Choroid plexus epithelial cell (primary cell): ENCODE results near the gene CRY2.
A peak's percentile ranks its signal among the peaks of the same experiment; 100 is the strongest.

Source experiments
- DNase-seq: peaks from one replicate; pipeline ENCODE4 v3.0.0-alpha.2; 2010; ENCODE audit warnings: low read depth
- H3K4me3 ChIP-seq: 2 replicates; pipeline ENCODE4 v1.5.1; 2011; ENCODE audit warnings: low read depth, mild to moderate bottlenecking, control low read depth, low read length, moderate library complexity
- TF ChIP-seq, protein P1 (sequence below): conservative IDR thresholded peaks from 2 replicates; pipeline ENCODE4 v1.5.1; 2011; ENCODE audit warnings: low read depth, mild to moderate bottlenecking, control low read depth, inconsistent platforms, low read length, moderate library complexity

Gene CRY2

DNA sequence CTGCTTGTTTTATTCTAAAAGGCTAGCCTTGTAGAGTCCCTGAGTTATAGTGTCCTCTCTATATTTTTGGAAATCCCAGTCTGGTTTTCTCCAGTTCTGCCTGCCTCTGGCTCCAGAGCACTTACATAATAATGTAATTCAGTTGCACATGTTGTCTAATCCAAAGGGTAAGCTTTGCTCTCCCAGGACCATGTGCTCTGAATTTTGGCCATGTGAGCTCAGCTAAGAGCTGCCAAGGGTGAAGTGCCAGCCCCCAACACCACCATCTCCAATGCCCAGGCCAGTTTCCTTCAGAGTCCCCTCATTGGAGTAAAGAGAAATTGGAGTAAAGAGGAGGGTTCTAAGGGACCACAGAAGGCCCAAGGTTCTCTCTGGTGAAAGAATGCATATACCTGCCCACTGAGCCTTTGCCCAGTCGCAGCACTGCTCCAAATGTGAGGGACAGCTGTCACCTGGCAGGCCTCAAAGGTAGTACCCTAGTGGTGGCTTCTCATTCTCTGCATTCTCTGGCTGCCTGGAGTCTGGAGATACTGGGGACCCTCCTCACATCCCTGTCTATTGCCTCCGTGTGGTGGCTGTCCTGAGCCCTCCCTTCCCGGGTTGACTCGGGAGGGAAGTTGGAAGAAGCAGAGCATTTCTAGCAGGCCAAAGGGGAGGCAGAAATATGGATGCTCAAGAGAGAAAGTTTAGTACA is 4.9 kb downstream of the CRY2 start:
- no peak overlapping the region for H3K4me3 ChIP-seq
- no peak for DNase-seq
- TF ChIP-seq, protein P1, sequence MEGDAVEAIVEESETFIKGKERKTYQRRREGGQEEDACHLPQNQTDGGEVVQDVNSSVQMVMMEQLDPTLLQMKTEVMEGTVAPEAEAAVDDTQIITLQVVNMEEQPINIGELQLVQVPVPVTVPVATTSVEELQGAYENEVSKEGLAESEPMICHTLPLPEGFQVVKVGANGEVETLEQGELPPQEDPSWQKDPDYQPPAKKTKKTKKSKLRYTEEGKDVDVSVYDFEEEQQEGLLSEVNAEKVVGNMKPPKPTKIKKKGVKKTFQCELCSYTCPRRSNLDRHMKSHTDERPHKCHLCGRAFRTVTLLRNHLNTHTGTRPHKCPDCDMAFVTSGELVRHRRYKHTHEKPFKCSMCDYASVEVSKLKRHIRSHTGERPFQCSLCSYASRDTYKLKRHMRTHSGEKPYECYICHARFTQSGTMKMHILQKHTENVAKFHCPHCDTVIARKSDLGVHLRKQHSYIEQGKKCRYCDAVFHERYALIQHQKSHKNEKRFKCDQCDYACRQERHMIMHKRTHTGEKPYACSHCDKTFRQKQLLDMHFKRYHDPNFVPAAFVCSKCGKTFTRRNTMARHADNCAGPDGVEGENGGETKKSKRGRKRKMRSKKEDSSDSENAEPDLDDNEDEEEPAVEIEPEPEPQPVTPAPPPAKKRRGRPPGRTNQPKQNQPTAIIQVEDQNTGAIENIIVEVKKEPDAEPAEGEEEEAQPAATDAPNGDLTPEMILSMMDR = no peak

DNA sequence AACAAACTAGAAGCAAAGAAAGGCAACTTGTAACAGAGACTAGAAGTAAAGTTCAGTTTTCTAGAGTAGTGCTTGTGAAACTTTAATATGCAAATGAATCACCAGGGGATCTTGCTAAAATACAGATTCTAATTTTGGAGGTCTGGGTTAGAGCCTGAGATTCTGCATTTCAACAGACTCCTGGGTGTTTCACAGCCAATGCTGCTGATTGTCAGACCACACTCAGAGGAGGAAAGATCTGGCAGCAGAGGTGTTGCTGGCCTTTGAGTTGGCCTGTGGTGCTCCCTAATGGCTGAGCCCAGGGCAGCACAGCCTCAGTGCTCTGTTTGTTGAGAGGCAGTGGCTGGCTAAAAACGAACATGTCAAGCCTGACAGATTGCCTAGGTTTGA is 5.4 kb downstream of the CRY2 start:
- TF ChIP-seq, protein P1 = no peak
- no peak for DNase-seq
- H3K4me3 ChIP-seq = no peak overlapping the region

DNA sequence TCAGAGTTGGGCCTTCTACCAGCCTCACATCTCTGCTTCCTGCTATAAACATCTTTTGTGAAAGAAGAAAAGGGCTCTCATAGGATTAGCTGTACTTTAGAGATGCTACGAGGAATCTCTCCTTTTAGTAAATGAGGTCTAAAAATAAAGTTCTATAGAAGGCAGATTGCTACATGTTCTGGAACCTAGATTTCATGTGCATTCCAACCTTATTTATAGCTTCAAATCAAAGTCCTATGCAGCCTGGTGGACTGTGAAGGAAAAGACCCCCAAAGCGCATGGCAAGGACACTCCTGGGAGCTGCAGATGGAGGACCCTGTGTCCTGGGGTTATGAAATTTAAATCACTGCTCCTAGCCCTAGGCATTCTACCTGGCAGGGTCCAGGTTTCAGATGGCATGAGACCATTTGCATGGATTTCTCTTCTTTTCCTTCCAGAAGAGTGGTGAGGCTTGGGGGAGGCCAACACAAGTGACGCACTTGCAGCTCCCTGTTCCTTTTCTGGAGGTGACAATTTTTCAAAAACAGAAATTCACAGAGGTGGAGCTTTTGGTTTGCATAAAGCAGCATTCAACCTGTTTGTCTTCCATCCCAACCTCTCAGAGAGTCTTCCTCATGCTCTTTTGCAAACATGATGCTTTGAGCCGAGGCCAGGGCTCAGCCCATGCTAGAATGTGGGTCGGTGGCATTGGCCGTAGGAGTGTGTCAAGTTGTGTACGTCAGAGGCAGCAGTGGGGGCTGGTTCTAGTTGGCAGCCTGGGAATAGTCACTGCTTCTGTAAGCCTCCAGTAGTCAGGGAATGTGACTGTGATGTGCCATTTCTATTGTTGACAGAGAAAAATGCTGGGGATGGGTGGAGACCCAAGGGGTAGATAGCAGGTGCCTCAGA is 6.3 kb downstream of the CRY2 start:
- H3K4me3 ChIP-seq = no peak overlapping the region
- TF ChIP-seq, protein P1 = no peak
- no peak for DNase-seq

DNA sequence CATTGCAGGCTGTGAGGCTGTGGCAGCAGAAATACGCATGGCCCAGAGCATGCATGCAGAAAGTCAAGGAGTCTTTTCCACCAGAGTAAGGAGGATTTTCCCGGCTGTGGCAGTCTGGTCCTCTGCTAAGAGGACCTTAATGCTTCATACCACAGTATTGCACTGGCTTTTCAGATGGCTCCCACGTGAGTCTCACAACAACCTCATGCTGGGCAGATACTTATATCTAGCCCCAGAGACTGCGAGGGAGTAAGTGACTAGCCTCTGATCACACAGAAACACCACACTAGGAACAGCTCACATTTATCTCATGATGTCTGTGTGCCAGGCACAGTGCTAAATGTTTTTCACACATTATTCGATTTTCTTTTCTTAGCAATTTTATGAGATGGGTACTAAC is 8.0 kb downstream of the CRY2 start:
- DNase-seq = no peak

DNA sequence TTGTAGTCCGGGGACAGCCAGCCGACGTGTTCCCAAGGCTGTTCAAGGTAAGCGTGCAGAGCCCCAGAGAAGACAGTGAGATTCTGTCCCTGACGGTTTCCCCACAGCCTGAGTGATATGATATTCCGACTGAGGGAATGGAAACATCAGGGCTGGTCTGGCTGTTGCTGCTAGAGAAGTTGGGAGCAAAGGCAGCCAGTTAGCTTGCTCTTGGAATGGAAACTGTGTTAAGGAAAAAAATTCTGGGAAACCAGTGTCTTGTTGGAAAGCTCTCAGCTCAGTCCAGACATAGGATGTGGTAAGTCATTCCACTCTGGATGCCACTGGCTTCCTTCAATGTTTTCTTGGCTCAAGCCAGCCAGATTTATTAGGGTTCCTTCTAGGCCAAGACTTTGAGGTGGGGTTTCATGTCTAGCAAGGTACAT is 8.8 kb downstream of the CRY2 start:
- TF ChIP-seq, protein P1 = no peak
- DNase-seq = no peak

More for the DNA sequence above, 8.0 kb downstream of the CRY2 start:
- H3K4me3 ChIP-seq = no peak overlapping the region
- TF ChIP-seq, protein P1 = no peak

DNA sequence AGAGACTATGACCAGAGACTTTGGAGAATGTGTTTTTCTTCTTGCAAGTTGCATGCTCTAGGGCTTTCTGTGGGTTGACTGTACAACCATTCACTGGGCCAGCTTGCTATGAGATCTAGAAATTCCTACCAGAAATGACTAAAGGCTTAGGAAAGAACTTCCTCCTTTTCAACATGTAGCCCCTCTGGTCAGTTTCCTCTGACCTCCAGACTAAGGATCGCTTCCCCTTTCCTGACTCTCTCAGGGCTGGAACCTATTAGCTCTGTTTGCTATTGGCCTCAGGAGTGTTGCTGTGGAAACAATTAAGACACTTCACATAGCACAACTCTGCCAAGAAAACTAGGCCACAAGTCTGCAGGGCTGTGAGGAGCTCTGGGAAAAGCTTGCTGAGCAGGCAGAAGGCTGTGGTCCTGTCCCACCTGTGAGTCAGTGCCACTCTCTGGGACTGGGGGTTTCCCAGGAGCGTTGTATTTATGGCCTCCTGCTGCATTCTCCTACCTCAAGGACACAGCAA is 10.7 kb downstream of the CRY2 start:
- peak; percentile 96 for DNase-seq
- TF ChIP-seq, protein P1 = no peak
- no peak overlapping the region for H3K4me3 ChIP-seq

More for the DNA sequence above, 8.8 kb downstream of the CRY2 start:
- H3K4me3 ChIP-seq = no peak overlapping the region
